Measurements from ENCODE around the gene PHF21A.

The PHF21A gene

DNA sequence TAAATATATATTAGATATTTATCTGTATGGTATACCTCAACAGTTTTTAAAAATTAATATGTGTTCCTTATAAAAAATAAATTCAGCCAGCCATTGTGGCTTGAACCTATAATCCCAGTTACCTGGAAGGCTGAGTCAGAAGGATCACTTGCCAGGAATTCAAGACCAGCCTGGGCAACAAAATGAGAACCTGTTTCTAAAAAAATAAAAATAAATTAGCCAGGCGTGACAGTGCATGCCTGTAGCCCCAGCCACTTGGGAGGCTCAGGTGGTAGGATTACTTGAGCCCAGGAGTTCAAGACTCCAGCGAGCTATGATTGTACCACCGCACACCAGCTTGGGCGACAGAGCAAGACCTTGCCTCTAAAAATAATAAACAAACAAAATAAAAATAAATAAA, 54.9 kb downstream of the PHF21A start:
- Histone ChIP-seq H3K9ac (ENCODE audit: low read length) (no peak overlapping the region), H3K4me2 (ENCODE audit: low read length) (no peak overlapping the region), H3K79me2 (ENCODE audit: low read length) (no peaks in the 10 kb centered on the region), H3K4me3 (ENCODE audit: low read length) (no peak overlapping the region), H3K27me3 (ENCODE audit: low read depth, low read length) (no peaks in the 10 kb centered on the region), H3K27ac (ENCODE audit: low read length) (no peak overlapping the region), H3K36me3 (replicated peaks; ENCODE audit: low read depth, low read length) (peaks cover 4% of the 10 kb centered on the region), H3K9me3 (ENCODE audit: insufficient read depth, low read length) (no peaks in the 10 kb centered on the region), H3K4me1 (ENCODE audit: low read length) (no peaks in the 10 kb centered on the region), H2AFZ (ENCODE audit: low read depth, low read length) (no peak overlapping the region), H4K20me1 (ENCODE audit: insufficient read depth, low read length) (no peaks in the 10 kb centered on the region)
- no peak for TF ChIP-seq EZH2phosphoT487 (IDR thresholded peaks at IDR 0.05; ENCODE audit: low read depth)
- TF ChIP-seq, protein P1, sequence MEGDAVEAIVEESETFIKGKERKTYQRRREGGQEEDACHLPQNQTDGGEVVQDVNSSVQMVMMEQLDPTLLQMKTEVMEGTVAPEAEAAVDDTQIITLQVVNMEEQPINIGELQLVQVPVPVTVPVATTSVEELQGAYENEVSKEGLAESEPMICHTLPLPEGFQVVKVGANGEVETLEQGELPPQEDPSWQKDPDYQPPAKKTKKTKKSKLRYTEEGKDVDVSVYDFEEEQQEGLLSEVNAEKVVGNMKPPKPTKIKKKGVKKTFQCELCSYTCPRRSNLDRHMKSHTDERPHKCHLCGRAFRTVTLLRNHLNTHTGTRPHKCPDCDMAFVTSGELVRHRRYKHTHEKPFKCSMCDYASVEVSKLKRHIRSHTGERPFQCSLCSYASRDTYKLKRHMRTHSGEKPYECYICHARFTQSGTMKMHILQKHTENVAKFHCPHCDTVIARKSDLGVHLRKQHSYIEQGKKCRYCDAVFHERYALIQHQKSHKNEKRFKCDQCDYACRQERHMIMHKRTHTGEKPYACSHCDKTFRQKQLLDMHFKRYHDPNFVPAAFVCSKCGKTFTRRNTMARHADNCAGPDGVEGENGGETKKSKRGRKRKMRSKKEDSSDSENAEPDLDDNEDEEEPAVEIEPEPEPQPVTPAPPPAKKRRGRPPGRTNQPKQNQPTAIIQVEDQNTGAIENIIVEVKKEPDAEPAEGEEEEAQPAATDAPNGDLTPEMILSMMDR (IDR thresholded peaks at IDR 0.05; ENCODE audit: low read depth, low read length), result no peak

DNA sequence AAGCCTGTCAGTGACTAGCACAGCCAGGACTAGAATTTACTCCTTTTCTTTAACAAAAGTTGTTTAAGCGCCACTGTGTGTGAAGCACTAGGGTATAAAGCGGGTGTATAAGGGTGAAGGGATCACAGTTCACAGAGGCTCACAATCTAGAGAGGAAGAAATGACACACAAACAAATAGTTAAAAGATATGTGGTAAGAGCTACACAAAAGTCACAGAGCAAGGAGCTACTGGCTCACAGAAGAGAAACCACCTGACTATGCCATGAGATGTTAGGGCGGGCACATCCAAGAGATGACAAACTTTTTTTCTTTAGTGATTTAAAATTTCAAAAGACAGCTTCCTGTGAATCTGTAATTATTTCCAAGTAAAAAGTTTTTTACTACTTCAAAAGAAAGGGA, 55.6 kb downstream of the PHF21A start:
- Histone ChIP-seq H3K79me2 (ENCODE audit: low read length) (no peaks in the 10 kb centered on the region), H3K4me1 (ENCODE audit: low read length) (no peaks in the 10 kb centered on the region), H3K27ac (ENCODE audit: low read length) (no peak overlapping the region), H3K4me3 (ENCODE audit: low read length) (no peak overlapping the region), H3K9ac (ENCODE audit: low read length) (no peak overlapping the region), H2AFZ (ENCODE audit: low read depth, low read length) (no peak overlapping the region), H3K27me3 (ENCODE audit: low read depth, low read length) (no peaks in the 10 kb centered on the region), H3K9me3 (ENCODE audit: insufficient read depth, low read length) (no peaks in the 10 kb centered on the region), H3K36me3 (replicated peaks; ENCODE audit: low read depth, low read length) (peaks cover 4% of the 10 kb centered on the region), H4K20me1 (ENCODE audit: insufficient read depth, low read length) (no peaks in the 10 kb centered on the region), H3K4me2 (ENCODE audit: low read length) (no peak overlapping the region)
- TF ChIP-seq, protein P1 (IDR thresholded peaks at IDR 0.05; ENCODE audit: low read depth, low read length), result no peak
- no peak for TF ChIP-seq EZH2phosphoT487 (IDR thresholded peaks at IDR 0.05; ENCODE audit: low read depth)

DNA sequence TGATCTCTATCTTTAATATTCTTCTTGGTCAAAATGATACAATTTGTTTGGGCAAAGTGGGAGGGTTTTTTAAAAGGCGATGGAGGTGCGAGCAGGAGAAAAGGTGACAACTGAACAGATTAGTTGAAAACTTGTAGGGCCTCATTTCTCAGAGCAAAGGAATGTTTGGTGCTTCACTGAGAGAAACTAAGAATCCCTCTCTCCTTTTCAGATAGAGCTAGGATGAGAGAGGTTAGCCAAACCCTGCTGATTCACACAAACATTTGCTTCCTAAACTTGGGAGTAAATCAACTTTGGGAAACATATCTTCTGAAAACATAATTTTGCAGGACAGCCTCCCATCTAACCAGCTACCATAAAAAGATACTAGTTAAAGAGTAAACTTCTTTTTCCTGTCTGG, 57.0 kb downstream of the PHF21A start:
- no peak overlapping the region for H3K4me2 ChIP-seq (ENCODE audit: low read length)
- no peaks in the 10 kb centered on the region for H3K36me3 ChIP-seq (replicated peaks; ENCODE audit: low read depth, low read length)

DNA sequence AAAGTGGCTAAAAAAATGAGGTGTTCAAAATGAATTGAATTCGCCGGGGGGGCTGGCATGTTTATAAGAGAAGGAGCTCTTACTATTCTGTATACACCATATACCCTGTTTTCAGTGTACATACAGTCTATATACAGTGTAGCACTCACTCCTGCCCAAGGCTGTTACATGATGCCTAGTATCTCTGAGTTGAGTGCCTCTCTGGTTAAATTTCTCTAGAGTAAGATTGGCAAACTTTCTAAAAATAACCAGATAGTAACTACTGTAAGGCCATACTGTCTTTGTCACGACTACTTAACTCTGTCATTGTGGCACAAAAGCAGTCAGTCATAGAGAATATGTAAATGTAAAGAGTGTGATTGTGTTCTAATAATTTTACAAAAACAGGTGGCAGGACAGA, 58.1 kb downstream of the PHF21A start:
- no peaks in the 10 kb centered on the region for H3K27me3 ChIP-seq (ENCODE audit: low read depth, low read length)

More for the DNA sequence above, 57.0 kb downstream of the PHF21A start:
- no peaks in the 10 kb centered on the region for H3K27me3 ChIP-seq (ENCODE audit: low read depth, low read length)
- H3K27ac ChIP-seq (ENCODE audit: low read length), result no peak overlapping the region
- H3K79me2 ChIP-seq (ENCODE audit: low read length), result no peaks in the 10 kb centered on the region
- no peak overlapping the region for H3K9ac ChIP-seq (ENCODE audit: low read length)
- H3K4me1 ChIP-seq (ENCODE audit: low read length), result no peaks in the 10 kb centered on the region
- H2AFZ ChIP-seq (ENCODE audit: low read depth, low read length), result no peak overlapping the region
- no peaks in the 10 kb centered on the region for H4K20me1 ChIP-seq (ENCODE audit: insufficient read depth, low read length)
- H3K4me3 ChIP-seq (ENCODE audit: low read length), result no peak overlapping the region
- TF ChIP-seq, protein P1 (IDR thresholded peaks at IDR 0.05; ENCODE audit: low read depth, low read length), result no peak
- TF ChIP-seq EZH2phosphoT487 (IDR thresholded peaks at IDR 0.05; ENCODE audit: low read depth), result no peak
- no peaks in the 10 kb centered on the region for H3K9me3 ChIP-seq (ENCODE audit: insufficient read depth, low read length)

More for the DNA sequence above, 58.1 kb downstream of the PHF21A start:
- no peaks in the 10 kb centered on the region for H3K36me3 ChIP-seq (replicated peaks; ENCODE audit: low read depth, low read length)
- H3K9ac ChIP-seq (ENCODE audit: low read length), result no peak overlapping the region
- TF ChIP-seq EZH2phosphoT487 (IDR thresholded peaks at IDR 0.05; ENCODE audit: low read depth), result no peak
- TF ChIP-seq, protein P1 (IDR thresholded peaks at IDR 0.05; ENCODE audit: low read depth, low read length), result no peak
- no peaks in the 10 kb centered on the region for H4K20me1 ChIP-seq (ENCODE audit: insufficient read depth, low read length)
- H3K79me2 ChIP-seq (ENCODE audit: low read length), result no peaks in the 10 kb centered on the region
- no peaks in the 10 kb centered on the region for H3K9me3 ChIP-seq (ENCODE audit: insufficient read depth, low read length)
- no peak overlapping the region for H3K4me2 ChIP-seq (ENCODE audit: low read length)
- H2AFZ ChIP-seq (ENCODE audit: low read depth, low read length), result no peak overlapping the region
- peaks cover under 1% of the 10 kb centered on the region; the same call in 1 of the 2 replicates for H3K4me1 ChIP-seq (ENCODE audit: low read length)
- no peak overlapping the region for H3K27ac ChIP-seq (ENCODE audit: low read length)
- H3K4me3 ChIP-seq (ENCODE audit: low read length), result no peak overlapping the region

All from OCI-LY3 (cell line).